MM.1S (cell line): ENCODE results near the gene PLN.

Source experiments
- DNase-seq: peaks from one replicate; pipeline ENCODE4 v3.0.0-alpha.2; 2015
- H2AFZ ChIP-seq: fragments of 300-600 bp; sonication (generic); 2 replicates; pipeline ENCODE4 v1.6.0; 2016; ENCODE audit warnings: antibody characterized with exemption, low read length
- H3F3A ChIP-seq: fragments of 300-600 bp; sonication (generic); 2 replicates; pipeline ENCODE4 v1.6.1; 2016; ENCODE audit warnings: mild to moderate bottlenecking, antibody characterized with exemption, low read length, moderate library complexity, mixed read lengths; ENCODE audit not compliant: insufficient read depth
- H3K27ac ChIP-seq: fragments of 300-600 bp; sonication (generic); 2 replicates; pipeline ENCODE4 v1.5.1; 2016; ENCODE audit warnings: mild to moderate bottlenecking, low read length
- H3K27me3 ChIP-seq: fragments of 300-600 bp; sonication (generic); replicated peaks from 2 replicates; pipeline ENCODE4 v1.6.0; 2016; ENCODE audit warnings: low read length; ENCODE audit not compliant: insufficient read depth
- H3K36me3 ChIP-seq: fragments of 300-600 bp; sonication (generic); replicated peaks from 2 replicates; pipeline ENCODE4 v1.6.1; 2016; ENCODE audit warnings: mild to moderate bottlenecking, low read length, mixed read lengths; ENCODE audit not compliant: insufficient read depth
- H3K4me1 ChIP-seq: fragments of 300-600 bp; sonication (generic); 2 replicates; pipeline ENCODE4 v1.6.1; 2016; ENCODE audit warnings: low read length, mixed read lengths
- H3K4me2 ChIP-seq: fragments of 300-600 bp; sonication (generic); 2 replicates; pipeline ENCODE4 v1.6.0; 2016; ENCODE audit warnings: low read depth, low read length
- H3K4me3 ChIP-seq: fragments of 300-600 bp; sonication (generic); 2 replicates; pipeline ENCODE4 v1.5.1; 2016; ENCODE audit warnings: low read length, mixed read lengths
- H3K79me2 ChIP-seq: fragments of 300-600 bp; sonication (generic); 2 replicates; pipeline ENCODE4 v1.6.1; 2016; ENCODE audit warnings: mixed run types, low read length, mixed read lengths
- H3K9ac ChIP-seq: fragments of 300-600 bp; sonication (generic); 2 replicates; pipeline ENCODE4 v1.6.1; 2016; ENCODE audit warnings: low read length, mixed read lengths
- H3K9me2 ChIP-seq: fragments of 300-600 bp; sonication (generic); replicated peaks from 2 replicates; pipeline ENCODE4 v1.6.1; 2016; ENCODE audit warnings: mild to moderate bottlenecking, low read length, mixed read lengths; ENCODE audit not compliant: insufficient read depth
- H3K9me3 ChIP-seq: fragments of 300-600 bp; sonication (generic); replicated peaks from 2 replicates; pipeline ENCODE4 v1.6.1; 2016; ENCODE audit warnings: mild to moderate bottlenecking, low read length, mixed read lengths; ENCODE audit not compliant: insufficient read depth
- H4K20me1 ChIP-seq: fragments of 300-600 bp; sonication (generic); 2 replicates; pipeline ENCODE4 v1.6.1; 2016; ENCODE audit warnings: mild to moderate bottlenecking, low read length, moderate library complexity, mixed read lengths; ENCODE audit not compliant: insufficient read depth
- CTCF ChIP-seq: fragments of 300-600 bp; sonication (generic); IDR thresholded peaks from 2 replicates; pipeline ENCODE4 v1.5.1; 2016; ENCODE audit warnings: antibody characterized with exemption, low read length, mixed read lengths
- EZH2 ChIP-seq: fragments of 300-600 bp; sonication (generic); optimal IDR thresholded peaks from 2 replicates; pipeline ENCODE3; 2017; ENCODE audit warnings: low read depth, mild to moderate bottlenecking, antibody characterized with exemption, low read length, mixed read lengths
- EZH2phosphoT487 ChIP-seq: fragments of 300-600 bp; sonication (generic); IDR thresholded peaks from 2 replicates; pipeline ENCODE4 v1.6.1; 2018; ENCODE audit warnings: antibody characterized with exemption, low read length

Gene PLN

GRCh38 chr6:118525913-118526780, 21.9 kb upstream of the PLN start:
- Histone ChIP-seq H4K20me1 (no peaks in the 10 kb centered on the region), H3K27ac (no peak overlapping the region), H3K4me2 (no peak overlapping the region), H3K9me2 (no peaks in the 10 kb centered on the region), H3K36me3 (no peaks in the 10 kb centered on the region), H3F3A (no peaks in the 10 kb centered on the region), H3K9me3 (no peaks in the 10 kb centered on the region), H3K27me3 (no peaks in the 10 kb centered on the region), H3K4me3 (no peak overlapping the region), H3K9ac (no peak overlapping the region), H3K79me2 (no peaks in the 10 kb centered on the region), H3K4me1 (no peaks in the 10 kb centered on the region), H2AFZ (no peak overlapping the region)
- no peak for DNase-seq
- TF ChIP-seq EZH2 (no peak), EZH2phosphoT487 (no peak), CTCF (no peak)

GRCh38 chr6:118528129-118528528, 20.0 kb upstream of the PLN start:
- no peak overlapping the region for H3K4me2 ChIP-seq
- H4K20me1 ChIP-seq = no peaks in the 10 kb centered on the region
- no peaks in the 10 kb centered on the region for H3K79me2 ChIP-seq

GRCh38 chr6:118529756-118530155, 18.3 kb upstream of the PLN start:
- no peak overlapping the region for H3K27ac ChIP-seq
- H3K9me3 ChIP-seq = no peaks in the 10 kb centered on the region
- DNase-seq = no peak
- no peak for TF ChIP-seq CTCF
- no peak for TF ChIP-seq EZH2
- TF ChIP-seq EZH2phosphoT487 = no peak
- no peaks in the 10 kb centered on the region for H4K20me1 ChIP-seq
- no peaks in the 10 kb centered on the region for H3K27me3 ChIP-seq
- no peak overlapping the region for H3K4me2 ChIP-seq
- H3F3A ChIP-seq = no peaks in the 10 kb centered on the region
- H3K9me2 ChIP-seq = no peaks in the 10 kb centered on the region
- no peaks in the 10 kb centered on the region for H3K36me3 ChIP-seq
- H2AFZ ChIP-seq = no peak overlapping the region
- no peaks in the 10 kb centered on the region for H3K4me1 ChIP-seq
- H3K4me3 ChIP-seq = no peak overlapping the region
- no peak overlapping the region for H3K9ac ChIP-seq
- no peaks in the 10 kb centered on the region for H3K79me2 ChIP-seq

More at GRCh38 chr6:118528129-118528528, 20.0 kb upstream of the PLN start:
- no peak overlapping the region for H2AFZ ChIP-seq
- TF ChIP-seq CTCF = no peak
- TF ChIP-seq EZH2 = no peak
- TF ChIP-seq EZH2phosphoT487 = no peak
- no peaks in the 10 kb centered on the region for H3K4me1 ChIP-seq
- H3K9me2 ChIP-seq = no peaks in the 10 kb centered on the region
- no peak overlapping the region for H3K9ac ChIP-seq
- H3K9me3 ChIP-seq = no peaks in the 10 kb centered on the region
- H3K27me3 ChIP-seq = no peaks in the 10 kb centered on the region
- H3K4me3 ChIP-seq = no peak overlapping the region
- no peaks in the 10 kb centered on the region for H3F3A ChIP-seq
- no peak for DNase-seq
- H3K36me3 ChIP-seq = no peaks in the 10 kb centered on the region
- H3K27ac ChIP-seq = no peak overlapping the region
